ENCODE data around the gene CRACR2A. TPM values are rescaled to one million over a fixed set of nuclear protein-coding genes. Genes with fewer than 3 reads are reported as not detected.

The CRACR2A gene
- total RNA-seq, 1 experiment from 2014 or later, result 0.27 TPM

DNA sequence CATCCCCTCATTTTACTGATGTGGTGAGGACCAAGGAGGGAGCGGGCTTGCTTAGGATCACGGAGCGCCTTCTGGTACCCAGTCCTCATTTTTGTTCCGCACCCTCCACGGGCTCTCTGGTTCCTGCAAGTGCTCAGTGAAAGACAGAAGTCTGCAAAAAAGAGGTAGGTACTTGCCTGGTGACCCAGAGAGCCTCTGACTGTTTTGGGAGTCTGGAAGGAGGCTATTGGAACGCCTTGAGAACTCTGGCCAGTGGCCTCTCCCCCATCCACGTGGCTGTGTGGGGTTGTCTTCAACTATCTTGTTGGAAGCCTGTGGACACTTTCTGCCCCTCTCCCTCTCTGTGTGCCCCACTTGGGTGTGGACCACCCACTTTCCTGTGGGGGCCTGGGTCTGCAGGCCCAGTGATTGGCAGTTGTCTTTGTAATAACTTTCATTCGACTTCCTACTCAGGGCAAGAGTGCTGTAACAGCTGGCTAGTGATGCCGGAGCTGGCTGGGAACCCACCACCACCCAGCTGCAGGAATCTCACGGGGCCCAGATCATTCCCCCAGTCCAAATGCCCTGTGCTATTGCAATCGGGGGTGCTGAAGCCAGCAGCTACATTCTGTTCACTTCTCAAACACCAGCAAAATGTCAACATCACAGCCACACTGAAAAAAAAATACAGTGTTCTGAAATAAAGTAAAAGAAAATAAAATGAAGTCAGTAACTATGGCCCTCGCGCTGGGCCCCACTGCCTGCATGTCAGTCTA is 139.1 kb downstream of the CRACR2A start:
- in situ Hi-C loops (cut with HindIII; ENCODE audit: low pct_unique_long_range_greater_than_20kb, low sequenced_read_pairs), result no loop called here
- DNase-seq (ENCODE audit: low read depth), result no peak

DNA sequence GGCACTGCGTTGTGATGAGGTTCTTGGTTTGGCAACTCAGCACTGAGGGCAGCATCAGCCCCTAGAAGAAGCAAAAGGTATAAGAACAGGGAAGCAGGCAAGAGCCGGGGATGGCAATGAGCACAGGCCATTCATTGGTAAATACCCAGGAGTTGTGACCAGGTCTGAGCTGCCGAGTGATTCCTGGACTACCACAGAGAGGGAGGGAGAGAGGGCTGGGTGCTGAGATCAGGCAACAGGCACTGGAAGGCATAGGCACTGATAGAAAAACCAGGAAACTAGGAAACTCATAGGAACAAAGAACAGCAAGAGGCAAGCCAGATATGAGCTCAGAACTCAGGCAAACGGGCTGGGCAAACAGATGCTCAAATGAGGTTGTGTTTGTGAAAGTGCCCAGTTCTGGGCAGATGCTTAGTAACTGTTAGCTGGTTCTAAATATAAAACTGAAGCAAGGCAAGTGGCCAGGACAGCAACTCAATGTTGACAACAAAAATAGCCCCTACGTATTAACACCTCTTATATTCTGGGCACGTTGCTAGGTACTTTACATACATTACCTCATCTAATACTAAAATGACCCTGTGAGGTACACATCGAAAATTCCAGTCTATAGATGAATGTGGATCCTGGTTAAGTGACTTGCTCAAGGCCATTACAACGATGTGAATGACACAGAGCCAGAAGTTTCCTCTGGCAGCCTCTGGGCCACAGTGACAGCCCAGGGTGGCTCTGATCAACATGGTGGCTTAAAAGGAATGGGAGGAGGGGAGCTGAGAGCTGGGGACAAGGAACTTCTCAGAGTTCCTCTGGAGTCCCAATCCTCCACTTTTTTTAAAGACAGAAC is 140.8 kb downstream of the CRACR2A start:
- in situ Hi-C loops (cut with HindIII; ENCODE audit: low pct_unique_long_range_greater_than_20kb, low sequenced_read_pairs), result no loop called here
- DNase-seq (ENCODE audit: low read depth), result no peak

DNA sequence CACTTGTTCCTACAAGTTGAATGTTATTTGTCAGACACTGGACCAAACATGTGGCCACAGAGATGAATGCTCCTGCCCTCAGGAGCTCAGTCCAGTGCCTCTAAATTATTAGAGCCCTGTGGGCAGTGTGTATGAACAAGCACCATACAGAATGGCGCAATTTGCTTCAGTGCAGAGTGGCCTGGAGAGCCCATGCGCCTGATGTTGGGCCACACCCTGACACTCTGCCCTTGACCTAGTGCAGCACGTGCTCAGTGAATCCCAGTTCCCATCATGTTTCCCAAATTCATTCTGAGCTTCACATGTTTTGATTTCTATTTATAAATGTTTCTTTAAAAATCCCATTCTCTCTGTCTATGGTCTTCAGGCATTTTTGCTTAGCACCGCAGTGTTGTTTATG is 145.1 kb downstream of the CRACR2A start:
- no peak for DNase-seq (ENCODE audit: low read depth)
- in situ Hi-C loops (cut with HindIII; ENCODE audit: low pct_unique_long_range_greater_than_20kb, low sequenced_read_pairs), result no loop called here

DNA sequence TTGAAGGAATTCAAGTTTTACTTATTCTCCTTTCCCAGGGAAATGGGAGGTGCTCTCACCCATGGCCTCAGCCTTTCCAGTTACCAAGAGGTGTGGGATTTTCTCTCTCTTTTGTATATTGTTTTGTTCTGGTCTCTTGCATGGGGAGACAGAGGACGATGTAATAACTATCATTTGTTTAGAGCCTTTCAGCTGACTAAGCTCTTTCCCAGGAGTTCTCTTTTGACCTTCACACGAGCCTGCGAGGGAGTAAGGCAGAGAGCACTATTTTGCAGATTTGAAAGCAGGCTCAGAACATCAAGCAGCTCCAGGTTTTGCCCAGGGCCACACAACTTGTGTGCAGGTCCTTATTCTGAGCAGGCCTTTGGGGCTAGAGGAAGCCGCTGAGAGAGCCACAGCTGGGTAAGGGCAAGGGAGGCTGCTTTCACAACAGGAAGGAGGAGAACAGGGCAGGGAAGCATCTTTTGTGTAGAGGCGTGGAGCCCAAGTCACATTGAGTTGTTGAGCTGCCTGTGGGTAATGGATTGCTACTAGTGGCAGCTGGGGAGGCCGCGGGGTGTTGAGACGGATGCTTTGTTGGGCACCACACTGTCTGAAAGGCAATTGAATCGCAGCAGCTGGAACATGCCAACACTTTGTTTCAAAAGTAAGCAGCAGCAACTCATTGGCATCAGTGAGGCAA is 145.7 kb downstream of the CRACR2A start:
- in situ Hi-C loops (cut with HindIII; ENCODE audit: low pct_unique_long_range_greater_than_20kb, low sequenced_read_pairs), result no loop called here
- no peak for DNase-seq (ENCODE audit: low read depth)

DNA sequence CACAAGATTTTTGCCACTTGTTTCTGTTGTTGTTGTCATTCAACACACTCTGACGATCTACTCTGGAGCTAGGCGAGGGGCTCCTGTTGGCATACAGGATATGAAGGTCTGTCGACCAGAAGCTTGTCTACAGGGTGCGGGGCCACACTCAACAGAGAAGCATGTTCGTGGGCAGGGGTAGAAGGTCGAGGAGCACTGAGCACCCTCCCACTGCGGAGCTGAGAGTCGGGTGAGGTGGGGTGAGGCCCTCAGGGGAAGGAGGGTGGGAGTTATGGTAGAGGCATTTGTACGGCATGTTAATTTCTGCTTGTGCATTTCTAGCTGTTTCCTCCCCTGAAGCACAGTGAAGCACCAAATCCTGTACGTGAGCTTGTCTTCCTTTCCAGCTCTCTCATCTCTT is 146.8 kb downstream of the CRACR2A start:
- no peak for DNase-seq (ENCODE audit: low read depth)
- in situ Hi-C loops (cut with HindIII; ENCODE audit: low pct_unique_long_range_greater_than_20kb, low sequenced_read_pairs), result no loop called here

DNA sequence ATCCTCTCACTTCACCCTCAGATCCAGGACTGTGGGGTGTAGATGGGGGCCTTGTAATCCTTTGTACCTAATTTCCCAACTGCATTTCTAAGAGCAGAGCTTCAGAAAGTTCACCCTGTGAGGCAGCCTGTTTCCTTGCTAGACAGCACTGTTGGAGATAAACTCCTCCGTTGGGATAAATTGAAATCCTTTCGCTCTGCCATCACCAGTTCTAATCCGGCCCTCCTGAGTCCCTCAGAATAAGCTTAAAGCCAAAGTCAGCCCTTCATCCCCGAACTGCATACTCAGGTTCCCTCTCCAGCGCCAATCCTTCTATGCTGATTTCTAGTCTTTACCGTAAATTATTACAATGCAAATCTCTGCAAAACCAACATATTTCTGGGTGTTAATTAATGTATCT is 147.2 kb downstream of the CRACR2A start:
- DNase-seq (ENCODE audit: low read depth), result no peak
- in situ Hi-C loops (cut with HindIII; ENCODE audit: low pct_unique_long_range_greater_than_20kb, low sequenced_read_pairs), result no loop called here

DNA sequence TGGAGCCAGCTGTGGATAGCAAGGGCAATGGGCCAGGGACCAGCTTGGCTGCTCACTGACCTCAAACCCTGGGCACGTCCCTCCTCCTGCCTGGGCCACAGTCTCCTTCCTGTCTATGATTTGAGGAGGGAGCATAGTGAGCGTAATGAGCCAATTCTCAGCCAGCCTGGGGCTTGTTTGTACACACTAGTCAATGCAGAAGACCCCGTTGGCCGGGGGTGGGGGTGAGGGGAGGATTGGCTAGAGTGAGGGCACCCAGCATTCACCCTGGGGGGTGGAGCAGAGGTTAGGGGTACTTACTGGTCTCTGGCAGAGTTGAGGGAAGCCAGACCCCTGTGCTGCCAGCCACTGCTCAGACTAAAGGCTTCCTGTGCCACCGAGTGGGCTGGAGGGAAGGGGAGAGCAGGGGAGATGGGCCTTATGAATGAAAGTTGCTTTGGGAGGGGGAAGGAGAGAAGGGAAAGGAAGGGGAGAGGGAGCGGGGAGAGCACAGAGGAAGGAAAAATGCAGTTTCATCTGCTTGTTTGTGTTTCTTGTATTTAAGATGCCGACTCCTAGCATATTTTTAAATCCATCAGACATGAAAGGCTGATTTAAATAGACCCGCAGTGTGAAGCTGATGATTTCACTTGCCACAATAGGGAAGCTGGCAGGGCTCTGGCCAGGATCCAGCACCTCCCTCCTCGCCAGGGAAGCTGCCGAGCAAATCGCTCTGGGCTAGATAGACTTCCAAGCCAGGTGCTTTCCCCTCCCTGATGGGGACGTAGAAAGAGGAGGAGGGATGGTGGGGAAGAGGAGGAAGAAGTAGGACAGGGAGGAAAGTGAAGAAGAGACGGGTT is 147.9 kb downstream of the CRACR2A start:
- in situ Hi-C loops (cut with HindIII; ENCODE audit: low pct_unique_long_range_greater_than_20kb, low sequenced_read_pairs), result no loop called here
- no peak for DNase-seq (ENCODE audit: low read depth)

DNA sequence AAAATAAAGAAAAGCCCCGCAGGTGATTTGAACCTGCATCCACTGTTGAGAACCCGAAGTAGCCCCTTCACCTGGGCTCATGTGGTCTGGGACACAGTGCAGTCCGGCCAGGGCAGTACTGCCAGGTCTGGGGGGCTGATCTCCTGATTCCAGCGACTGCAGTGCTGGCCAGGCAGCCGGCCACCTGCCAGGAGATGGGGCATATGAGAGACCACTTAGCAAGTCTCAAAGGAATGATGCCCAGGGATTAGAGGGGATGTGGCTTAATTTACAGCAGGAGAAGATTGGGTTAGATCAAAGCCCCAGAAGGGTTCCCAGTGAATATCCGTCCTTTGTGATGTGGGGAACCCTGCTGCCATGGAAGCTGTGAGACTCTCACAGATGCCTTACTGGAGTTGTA is 148.6 kb downstream of the CRACR2A start:
- in situ Hi-C loops (cut with HindIII; ENCODE audit: low pct_unique_long_range_greater_than_20kb, low sequenced_read_pairs), result no loop called here
- DNase-seq (ENCODE audit: low read depth), result no peak

DNA sequence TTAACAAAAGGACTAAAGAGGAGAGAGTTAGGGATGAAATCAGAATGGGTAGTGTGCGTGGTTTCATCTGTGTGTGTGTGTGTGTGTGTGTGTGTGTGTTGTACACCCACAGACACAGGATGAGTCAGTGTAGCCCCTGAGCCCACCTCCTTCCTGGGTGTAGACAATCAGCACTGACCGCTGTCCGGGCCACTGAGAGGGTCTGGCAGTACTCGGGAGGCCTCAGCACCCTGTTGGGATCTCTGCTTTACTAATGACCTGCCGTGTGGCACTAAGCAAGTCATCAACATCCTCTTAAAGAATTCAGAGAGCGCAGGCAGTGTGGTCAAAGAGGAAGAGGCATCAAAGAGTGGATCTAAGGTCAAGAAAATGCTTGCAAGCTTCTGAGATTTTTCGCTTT is 149.3 kb downstream of the CRACR2A start:
- in situ Hi-C loops (cut with HindIII; ENCODE audit: low pct_unique_long_range_greater_than_20kb, low sequenced_read_pairs), result no loop called here
- DNase-seq (ENCODE audit: low read depth), result no peak

DNA sequence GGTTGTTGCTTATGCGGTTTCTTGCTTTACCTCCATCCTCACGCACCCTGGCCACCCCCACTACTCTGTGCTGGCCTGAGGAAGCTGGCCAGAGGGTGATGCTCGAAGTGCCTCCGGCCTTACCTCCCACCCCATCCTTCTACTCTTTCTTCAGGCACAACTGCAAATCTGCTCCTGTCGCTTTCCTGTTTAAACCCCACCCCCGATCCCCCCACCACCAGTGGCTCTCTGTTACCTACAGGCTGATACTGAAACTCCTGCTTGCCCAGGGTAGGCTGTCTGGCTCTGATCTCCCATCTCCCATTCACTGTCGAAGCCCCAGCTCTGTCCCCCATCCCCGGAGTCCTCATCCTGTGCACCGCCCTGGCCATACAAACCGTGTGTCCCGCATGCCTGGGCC is 150.4 kb downstream of the CRACR2A start:
- in situ Hi-C loops (cut with HindIII; ENCODE audit: low pct_unique_long_range_greater_than_20kb, low sequenced_read_pairs), result no loop called here
- DNase-seq (ENCODE audit: low read depth), result no peak

DNA sequence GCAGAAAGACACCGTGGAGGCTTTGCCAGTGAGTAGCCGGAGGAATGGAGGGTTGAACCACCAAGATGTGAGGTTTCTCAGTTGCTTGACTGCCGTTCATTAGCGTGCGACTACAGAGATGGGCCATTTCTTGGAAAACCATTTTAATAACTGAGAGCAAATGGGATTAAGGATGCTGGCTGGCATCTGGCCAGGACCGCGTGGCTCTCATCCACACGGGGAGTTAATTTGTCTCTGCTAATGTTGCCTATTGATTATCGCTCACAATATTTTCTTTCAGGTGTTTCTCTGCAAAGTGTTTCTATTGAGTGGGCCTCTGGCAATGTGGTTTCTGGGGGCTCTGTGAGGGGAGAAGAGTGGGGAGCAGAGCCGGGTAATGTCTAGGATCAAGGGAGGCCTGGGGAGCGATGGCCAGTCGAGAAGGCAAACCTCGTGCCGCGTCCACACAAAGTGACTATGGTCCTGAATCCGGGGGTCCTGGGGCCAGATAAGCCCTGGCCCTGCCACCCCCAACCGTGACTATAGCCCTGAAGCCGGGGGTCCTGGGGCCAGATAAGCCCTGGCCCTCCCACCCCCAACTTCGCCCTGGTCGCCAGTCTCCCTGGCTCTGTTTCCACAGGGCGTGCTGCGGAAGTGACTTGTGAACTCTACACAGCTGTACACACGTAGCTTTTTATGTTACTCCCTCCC is 151.3 kb downstream of the CRACR2A start:
- in situ Hi-C loops (cut with HindIII; ENCODE audit: low pct_unique_long_range_greater_than_20kb, low sequenced_read_pairs), result no loop called here
- DNase-seq (ENCODE audit: low read depth), result no peak

DNA sequence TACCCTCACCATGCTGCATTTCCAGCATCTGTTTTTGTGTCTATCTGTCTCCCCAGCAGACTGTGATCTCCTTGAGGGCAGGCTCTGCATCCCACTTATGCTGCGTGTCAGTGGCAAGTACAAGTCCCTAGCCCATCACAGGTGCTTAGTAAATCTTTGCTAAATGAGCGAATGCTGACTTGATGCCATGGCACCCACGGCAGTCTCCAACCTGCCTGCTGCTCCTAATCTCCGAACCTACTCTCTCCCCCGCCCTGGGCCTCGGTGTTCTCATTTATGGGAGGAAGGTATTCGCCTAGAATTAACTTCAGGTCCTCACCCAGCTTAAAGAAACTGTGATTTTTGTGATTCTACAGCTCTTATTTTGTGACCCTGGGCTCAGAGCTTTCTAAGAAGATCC is 152.0 kb downstream of the CRACR2A start:
- DNase-seq (ENCODE audit: low read depth), result no peak
- in situ Hi-C loops (cut with HindIII; ENCODE audit: low pct_unique_long_range_greater_than_20kb, low sequenced_read_pairs), result no loop called here

DNA sequence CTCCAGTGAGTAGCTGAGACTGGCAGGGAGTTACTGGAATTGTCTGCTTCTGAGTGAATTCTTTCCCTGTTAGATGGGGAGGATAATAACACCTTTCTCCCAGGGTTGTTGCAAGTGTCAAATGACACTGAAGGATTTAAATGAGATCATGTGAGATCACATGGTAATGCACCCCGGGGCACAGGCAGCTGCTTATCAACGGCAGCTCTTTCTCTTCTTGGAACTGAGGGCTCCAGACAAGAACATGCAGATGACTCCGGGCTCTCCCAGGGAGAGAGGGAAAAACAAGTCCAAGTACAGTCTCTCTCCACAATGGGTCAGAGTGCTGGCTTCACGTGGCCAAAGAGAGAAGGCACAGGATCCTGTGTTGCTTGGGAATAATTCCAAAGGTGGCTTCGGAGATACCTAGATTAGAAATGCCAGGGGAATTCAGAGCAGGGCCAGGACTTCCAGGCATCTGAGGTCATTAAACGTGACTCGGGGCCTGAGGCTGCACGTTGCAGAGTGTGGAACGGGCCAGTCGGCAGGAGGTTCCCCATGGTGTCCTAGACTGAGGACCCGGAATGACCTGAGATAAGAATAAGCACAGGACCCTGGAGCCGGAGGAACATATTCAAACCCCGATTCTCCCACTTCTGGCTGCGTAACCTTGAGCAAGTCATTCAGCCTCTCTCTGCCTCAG is 152.7 kb downstream of the CRACR2A start:
- in situ Hi-C loops (cut with HindIII; ENCODE audit: low pct_unique_long_range_greater_than_20kb, low sequenced_read_pairs), result no loop called here
- DNase-seq (ENCODE audit: low read depth), result no peak

DNA sequence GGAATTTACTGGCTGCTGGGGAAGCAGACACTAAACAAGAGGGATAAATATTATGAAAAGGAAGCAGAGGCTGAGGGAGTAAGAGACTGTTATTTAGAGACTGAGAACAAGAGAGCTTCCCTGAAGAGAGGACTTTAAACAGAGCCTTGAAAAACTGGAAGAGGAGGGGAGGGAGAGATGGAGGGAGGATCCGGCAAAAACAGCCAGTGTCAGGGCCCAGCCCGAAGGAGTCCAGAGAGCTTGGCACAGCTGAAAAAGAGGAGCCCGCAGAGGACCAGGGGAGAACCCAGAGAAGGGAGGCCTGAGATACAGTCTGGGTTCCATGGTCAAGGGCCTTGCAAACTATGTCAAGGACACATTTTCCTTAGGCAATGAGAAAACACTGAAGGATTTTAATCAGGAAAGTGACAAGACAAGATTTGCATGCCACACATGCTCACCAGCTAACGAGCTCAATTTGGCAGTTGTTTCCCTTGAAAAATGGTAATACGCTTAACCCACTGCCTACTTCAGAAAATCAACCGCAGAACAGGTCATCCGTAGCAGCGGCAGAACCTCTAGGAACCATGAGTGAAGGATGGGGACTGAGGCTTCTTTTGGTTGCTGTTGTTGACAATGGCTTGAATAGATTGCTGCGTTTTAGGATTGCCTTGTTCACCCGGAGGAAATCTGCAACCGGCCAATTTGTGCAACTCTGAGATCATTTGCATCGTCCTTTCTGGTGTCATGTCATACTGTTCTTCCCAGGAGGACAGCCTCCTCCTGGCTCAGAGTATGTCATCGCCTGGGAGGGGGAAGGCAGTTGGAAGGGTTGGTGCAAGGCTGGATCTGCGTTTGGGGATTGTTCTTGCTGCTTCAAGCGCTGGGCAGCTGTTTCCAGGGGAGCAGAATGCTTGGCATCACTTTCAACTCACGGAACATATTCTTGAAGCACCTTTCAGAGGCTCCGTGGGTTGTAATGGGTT is 153.7 kb downstream of the CRACR2A start:
- in situ Hi-C loops (cut with HindIII; ENCODE audit: low pct_unique_long_range_greater_than_20kb, low sequenced_read_pairs), result no loop called here
- no peak for DNase-seq (ENCODE audit: low read depth)

DNA sequence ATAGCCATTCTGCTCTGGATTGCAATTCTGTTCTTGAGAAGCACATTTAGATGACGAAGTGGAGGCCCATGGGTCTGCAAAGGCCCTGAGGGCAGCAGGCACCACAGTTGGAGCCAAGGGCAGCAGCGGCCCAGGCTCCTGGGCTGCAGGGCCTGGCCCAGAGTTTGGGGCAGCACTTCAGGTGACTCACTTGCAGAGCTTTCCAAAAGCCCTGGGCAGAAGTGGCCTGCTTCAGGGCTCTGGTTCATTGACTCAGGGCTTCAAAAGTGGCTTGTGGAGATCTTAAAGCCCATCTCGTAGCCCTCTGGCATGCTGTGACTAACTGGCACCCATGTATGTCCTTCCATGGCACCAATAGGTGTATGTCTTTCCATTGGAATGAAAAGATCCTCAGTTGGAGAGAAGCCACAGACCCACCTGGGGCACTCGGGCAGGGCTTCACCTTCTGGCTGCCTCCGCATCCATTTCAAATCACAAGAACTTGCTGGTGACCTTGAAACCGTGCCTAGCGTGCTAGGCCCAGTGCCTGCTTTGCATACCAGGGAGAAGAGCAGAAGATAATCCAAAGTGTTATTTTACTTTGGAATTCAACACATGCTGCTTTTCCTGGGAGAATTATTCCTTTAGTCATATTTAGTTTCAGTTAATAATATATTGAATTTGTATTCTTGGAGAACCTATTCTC is 155.2 kb downstream of the CRACR2A start:
- in situ Hi-C loops (cut with HindIII; ENCODE audit: low pct_unique_long_range_greater_than_20kb, low sequenced_read_pairs), result no loop called here
- no peak for DNase-seq (ENCODE audit: low read depth)
